Tibial nerve (tissue), 4 donors: ENCODE measurements around the gene ZNF341. TPM values are rescaled to one million over a fixed set of nuclear protein-coding genes. Genes with fewer than 3 reads are reported as not detected.

Source experiments
- DNase-seq, 2 donors: peaks; one replicate each; pipeline ENCODE4 v3.0.0-alpha.2; 2019; ENCODE audit warnings: low spot score in 2 of 2
- H3K27ac ChIP-seq, 4 donors: fragments of 200-600 bp; sonication (generic) in 3 of 4; one replicate each; pipeline ENCODE4 v1.5.1; 2017 to 2019; ENCODE audit warnings: mild to moderate bottlenecking in 1 of 4
- H3K27me3 ChIP-seq, 2 donors: fragments of 200-600 bp; sonication (generic) in 1 of 2; one replicate each; pipeline versions ENCODE4 v1.5.1 to v1.6.0; 2017 to 2019
- H3K36me3 ChIP-seq, 3 donors: fragments of 200-600 bp; sonication (generic); one replicate each; pipeline ENCODE4 v1.5.1; 2018 to 2019
- H3K4me1 ChIP-seq, 4 donors: fragments of 200-600 bp; sonication (generic) in 3 of 4; one replicate each; pipeline ENCODE4 v1.5.1; 2017 to 2019
- H3K4me3 ChIP-seq, 4 donors: fragments of 200-600 bp; sonication (generic) in 3 of 4; one replicate each; pipeline ENCODE4 v1.5.1; 2017 to 2019; ENCODE audit warnings: mild to moderate bottlenecking in 1 of 4, moderate library complexity in 1 of 4
- H3K9me3 ChIP-seq, 4 donors: fragments of 200-600 bp; sonication (generic) in 3 of 4; one replicate each; pipeline ENCODE4 v1.5.1; 2017 to 2019
- EP300 ChIP-seq, 2 donors: sonication (generic); formaldehyde crosslinking; IDR thresholded peaks; one replicate each; pipeline ENCODE4 v1.6.1; 2017; ENCODE audit warnings: antibody characterized with exemption in 2 of 2, mild to moderate bottlenecking in 1 of 2
- POLR2A ChIP-seq, 2 donors: fragments of 450-650 bp; IDR thresholded peaks; one replicate each; pipeline ENCODE4 v1.6.1; 2017; ENCODE audit warnings: antibody characterized with exemption in 2 of 2, mild to moderate bottlenecking in 2 of 2, moderate library complexity in 2 of 2
- WGBS, 2 donors: methylation state at CpG; one replicate each; pipeline ENCODE4 v1.1.5; 2018; 5-methylcytosine and 5-hydroxymethylcytosine counted together
- total RNA-seq, 4 donors: library from RNA; depleted of rRNA; stranded (reverse); fragments of >200 nt; gene quantifications; one replicate each; pipeline ENCODE4 v1.1.0, GENCODE V29; 2016
- TF ChIP-seq, protein P1 (sequence below), 5 experiments: fragments of 200-600 bp in 3 of 5; fragments of 450-650 bp in 2 of 5; sonication (generic) in 3 of 5; IDR thresholded peaks; one replicate each; pipeline ENCODE4 v1.5.1; 2016 to 2019; ENCODE audit warnings: antibody characterized with exemption in 5 of 5, mild to moderate bottlenecking in 3 of 5, moderate library complexity in 2 of 5

Gene ZNF341
- total RNA-seq, 4 donors from 2014 or later: 1.7 to 4.8 (median 2.1) TPM

DNA sequence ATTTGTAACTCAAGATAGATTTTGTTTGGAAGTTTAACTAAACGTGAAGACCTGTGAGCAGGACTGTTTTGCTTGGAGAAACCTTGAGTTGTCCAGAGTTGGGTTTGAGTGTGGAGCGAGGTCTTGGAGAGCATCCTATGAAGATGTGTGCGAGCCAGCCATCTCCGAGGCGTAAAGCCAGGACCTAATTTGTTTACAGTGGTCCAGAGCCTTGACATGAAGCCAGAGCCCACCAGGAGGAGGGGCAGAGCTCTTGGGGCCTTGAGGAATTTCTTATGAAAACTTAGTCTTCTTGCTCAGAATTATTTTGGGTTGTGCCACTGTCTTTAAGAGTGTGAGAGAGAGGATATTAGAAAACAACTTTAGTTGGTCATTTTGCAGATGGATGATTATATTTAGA lies 85.6 kb downstream of the ZNF341 start:
- Histone ChIP-seq H3K9me3 (no peaks in the 10 kb centered on the region), H3K27me3 (no peaks in the 10 kb centered on the region), H3K36me3 (no peaks in the 10 kb centered on the region), H3K27ac (no peak overlapping the region), H3K4me1 (peaks cover 0 to 64% (median 23%) of the 10 kb centered on the region in 4 donors), H3K4me3 (no peak overlapping the region)
- TF ChIP-seq EP300 (IDR thresholded peaks at IDR 0.05) (no peak), POLR2A (IDR thresholded peaks at IDR 0.05) (no peak)
- TF ChIP-seq, protein P1, sequence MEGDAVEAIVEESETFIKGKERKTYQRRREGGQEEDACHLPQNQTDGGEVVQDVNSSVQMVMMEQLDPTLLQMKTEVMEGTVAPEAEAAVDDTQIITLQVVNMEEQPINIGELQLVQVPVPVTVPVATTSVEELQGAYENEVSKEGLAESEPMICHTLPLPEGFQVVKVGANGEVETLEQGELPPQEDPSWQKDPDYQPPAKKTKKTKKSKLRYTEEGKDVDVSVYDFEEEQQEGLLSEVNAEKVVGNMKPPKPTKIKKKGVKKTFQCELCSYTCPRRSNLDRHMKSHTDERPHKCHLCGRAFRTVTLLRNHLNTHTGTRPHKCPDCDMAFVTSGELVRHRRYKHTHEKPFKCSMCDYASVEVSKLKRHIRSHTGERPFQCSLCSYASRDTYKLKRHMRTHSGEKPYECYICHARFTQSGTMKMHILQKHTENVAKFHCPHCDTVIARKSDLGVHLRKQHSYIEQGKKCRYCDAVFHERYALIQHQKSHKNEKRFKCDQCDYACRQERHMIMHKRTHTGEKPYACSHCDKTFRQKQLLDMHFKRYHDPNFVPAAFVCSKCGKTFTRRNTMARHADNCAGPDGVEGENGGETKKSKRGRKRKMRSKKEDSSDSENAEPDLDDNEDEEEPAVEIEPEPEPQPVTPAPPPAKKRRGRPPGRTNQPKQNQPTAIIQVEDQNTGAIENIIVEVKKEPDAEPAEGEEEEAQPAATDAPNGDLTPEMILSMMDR (IDR thresholded peaks at IDR 0.05): no peak
- WGBS, 2 donors: 44 to 52% methylated on average over 5 of the region's 5 CpGs
- DNase-seq: no peak

DNA sequence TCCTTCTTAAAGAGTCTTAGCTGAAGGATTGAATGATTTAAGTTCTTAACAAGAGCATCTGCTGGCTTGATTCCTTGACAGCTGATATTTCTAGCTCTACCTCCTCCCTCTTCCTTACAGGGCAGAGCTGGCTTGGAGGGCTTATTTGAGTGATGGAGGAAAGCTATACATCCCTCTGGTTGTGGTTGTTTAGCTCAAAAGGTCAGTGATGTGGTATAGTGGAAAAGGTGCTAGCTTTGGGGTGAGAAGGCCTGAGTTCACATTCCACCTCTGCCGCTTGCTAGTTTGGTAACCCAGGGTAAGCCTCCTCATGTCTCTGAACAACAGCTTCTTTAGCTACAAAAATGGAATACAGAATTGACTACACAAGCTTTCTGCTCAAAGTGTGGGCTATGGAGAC lies 87.7 kb downstream of the ZNF341 start:
- no peak for TF ChIP-seq POLR2A (IDR thresholded peaks at IDR 0.05)
- TF ChIP-seq EP300 (IDR thresholded peaks at IDR 0.05): no peak
- TF ChIP-seq, protein P1 (IDR thresholded peaks at IDR 0.05): no peak
- Histone ChIP-seq H3K36me3 (peaks cover 0 to 6% (median 0%) of the 10 kb centered on the region in 3 donors), H3K27ac (no peak overlapping the region), H3K27me3 (no peaks in the 10 kb centered on the region), H3K4me3 (no peak overlapping the region), H3K4me1 (peaks cover 0 to 50% (median 11%) of the 10 kb centered on the region in 4 donors), H3K9me3 (no peaks in the 10 kb centered on the region)
- WGBS, 2 donors: 95% methylated on average over 1 of the region's 1 CpG
- no peak for DNase-seq

DNA sequence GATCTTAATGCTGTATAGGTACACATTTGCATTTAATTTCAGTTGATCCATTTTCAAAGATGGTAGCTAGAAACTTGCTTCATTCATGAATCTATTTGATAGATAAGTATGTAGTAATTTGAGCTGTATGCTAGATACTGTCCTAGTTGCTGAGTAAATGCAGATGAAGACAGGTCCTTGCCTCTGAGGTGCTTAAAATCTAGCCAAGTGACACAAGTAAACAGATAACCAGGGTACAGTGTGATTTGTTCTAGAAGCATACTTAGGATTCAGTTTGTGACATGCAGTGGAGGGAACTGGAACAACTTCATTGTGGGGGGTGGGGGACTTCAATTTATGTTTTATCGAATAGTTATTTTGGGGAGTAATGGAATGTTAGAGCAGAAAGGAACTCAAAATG lies 88.6 kb downstream of the ZNF341 start:
- WGBS, 2 donors: 86 to 88% methylated on average over 1 of the region's 1 CpG
- H3K36me3 ChIP-seq: peaks cover 0 to 6% (median 0%) of the 10 kb centered on the region in 3 donors
- H3K4me3 ChIP-seq: no peak overlapping the region
- H3K9me3 ChIP-seq: no peaks in the 10 kb centered on the region
- H3K4me1 ChIP-seq: peaks cover 0 to 51% (median 14%) of the 10 kb centered on the region in 4 donors
- no peak for DNase-seq
- TF ChIP-seq POLR2A (IDR thresholded peaks at IDR 0.05) (no peak), EP300 (IDR thresholded peaks at IDR 0.05) (no peak)
- TF ChIP-seq, protein P1 (IDR thresholded peaks at IDR 0.05): no peak
- H3K27ac ChIP-seq: no peak overlapping the region
- H3K27me3 ChIP-seq: no peaks in the 10 kb centered on the region

DNA sequence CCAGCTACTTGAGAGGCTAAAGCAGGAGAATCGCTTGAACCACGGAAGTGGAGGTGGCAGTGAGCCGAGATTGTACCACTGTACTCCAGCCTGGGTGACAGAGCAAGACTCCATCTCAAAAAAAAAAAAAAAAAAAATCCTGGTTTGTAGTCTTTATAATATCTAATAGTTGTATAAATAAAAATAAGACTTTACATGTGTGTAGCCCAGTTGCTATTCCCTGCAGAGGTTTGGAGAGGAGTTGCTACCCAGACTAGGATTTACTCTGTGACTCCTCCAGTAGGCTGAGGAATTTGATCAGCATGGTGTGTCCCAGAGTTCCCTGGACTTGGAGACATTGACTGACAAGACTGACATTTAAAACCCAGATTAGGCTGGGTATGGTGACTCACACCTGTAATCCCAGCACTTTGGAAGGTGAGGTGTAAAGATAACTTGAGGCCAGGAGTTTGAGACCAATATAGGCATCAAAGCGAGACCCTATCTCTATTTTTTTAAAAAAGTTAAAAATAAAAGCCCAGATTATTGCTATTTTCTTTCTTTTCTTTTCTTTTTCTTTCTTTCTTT lies 89.6 kb downstream of the ZNF341 start:
- WGBS, 2 donors: 53 to 75% methylated on average over 4 of the region's 4 CpGs

DNA sequence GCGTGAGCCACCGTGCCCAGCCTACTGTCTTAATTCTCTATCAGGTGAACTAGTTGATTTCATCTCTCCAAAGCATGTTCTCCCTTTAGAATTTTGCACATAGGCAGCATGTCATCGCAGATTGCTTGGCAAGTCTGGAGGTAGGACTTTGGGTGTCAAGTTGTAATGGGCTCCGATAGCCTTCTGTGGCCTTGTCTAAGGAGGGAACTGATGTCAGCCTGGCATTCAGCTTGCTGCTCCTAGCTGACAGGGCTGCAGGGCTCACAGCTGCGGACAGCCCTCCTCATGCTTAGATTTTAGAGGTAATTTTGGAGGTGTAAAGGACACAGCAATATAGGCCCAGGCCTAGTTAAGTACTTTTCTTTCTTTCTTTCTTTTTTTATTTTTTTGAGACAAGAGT lies 90.6 kb downstream of the ZNF341 start:
- no peak for DNase-seq
- no peaks in the 10 kb centered on the region for H3K9me3 ChIP-seq
- peaks cover 0 to 58% (median 24%) of the 10 kb centered on the region in 4 donors for H3K4me1 ChIP-seq
- H3K27ac ChIP-seq: no peak overlapping the region
- H3K27me3 ChIP-seq: no peaks in the 10 kb centered on the region
- TF ChIP-seq POLR2A (IDR thresholded peaks at IDR 0.05) (no peak), EP300 (IDR thresholded peaks at IDR 0.05) (no peak)
- TF ChIP-seq, protein P1 (IDR thresholded peaks at IDR 0.05): no peak
- peaks cover 0 to 6% (median 0%) of the 10 kb centered on the region in 3 donors for H3K36me3 ChIP-seq
- H3K4me3 ChIP-seq: no peak overlapping the region
- 94 to 97% methylated on average over 5 of the region's 5 CpGs for WGBS, 2 donors

More for the DNA sequence above, 89.6 kb downstream of the ZNF341 start:
- H3K4me1 ChIP-seq: peaks cover 0 to 59% (median 21%) of the 10 kb centered on the region in 4 donors
- no peak for TF ChIP-seq EP300 (IDR thresholded peaks at IDR 0.05)
- TF ChIP-seq, protein P1 (IDR thresholded peaks at IDR 0.05): no peak
- no peak for TF ChIP-seq POLR2A (IDR thresholded peaks at IDR 0.05)
- H3K27me3 ChIP-seq: no peaks in the 10 kb centered on the region
- H3K36me3 ChIP-seq: peaks cover 0 to 6% (median 0%) of the 10 kb centered on the region in 3 donors
- H3K4me3 ChIP-seq: no peak overlapping the region
- no peaks in the 10 kb centered on the region for H3K9me3 ChIP-seq
- DNase-seq: no peak
- no peak overlapping the region for H3K27ac ChIP-seq
